Measurements from ENCODE around the gene TXNDC2. TPM values are rescaled to one million over a fixed set of nuclear protein-coding genes. Genes with fewer than 3 reads are reported as not detected.
A peak's percentile ranks its signal among the peaks of the same experiment; 100 is the strongest.
"Not testable (repeated sequence)": the region's sequence is repeated elsewhere in the genome, so short reads cannot be mapped to it uniquely, and the experiment has no call there.

The TXNDC2 gene
- total RNA-seq, 3 donors from 2014 or later (not counting 1 experiment from before 2014, with no cell fraction given): not detected

- Histone ChIP-seq H3K4me3 (ENCODE audit: low read length) (no peak overlapping the region), H3K27me3 (ENCODE audit: control insufficient read depth, insufficient read depth, low read length) (no peaks in the 10 kb centered on the region), H3K4me1 (ENCODE audit: control insufficient read depth, insufficient read depth, low read length) (peaks cover 5% of the 10 kb centered on the region), H3K27ac (ENCODE audit: low read length) (no peak overlapping the region), H3K36me3 (ENCODE audit: control insufficient read depth, insufficient read depth, low read length) (no peaks in the 10 kb centered on the region), H3K9me3 (ENCODE audit: control insufficient read depth, insufficient read depth, low read length) (peaks cover 2% of the 10 kb centered on the region)
- ATAC-seq (no peak), DNase-seq (no peak)
- peaks cover 24 to 47% of the 10 kb centered on the region in 2 donors for H3K27me3 Mint-ChIP-seq (ENCODE audit: low read depth in 2 of 2)
- no peak for TF ChIP-seq CTCF (IDR thresholded peaks at IDR 0.05)
- no peaks in the 10 kb centered on the region for H3K36me3 Mint-ChIP-seq
- H3K27ac Mint-ChIP-seq: no peak overlapping the region
- intact Hi-C loops (cut with micrococcal nuclease): loop anchor here (5.0 to 10.0 kb wide), 6 partner anchors 295 to 1997 kb away; partner anchors contain the start of genes MPPE1, NAPG, NDUFV2 and PPP4R1
- H3K4me3 Mint-ChIP-seq: no peak overlapping the region
- H3K4me1 Mint-ChIP-seq: peaks cover 9 to 10% of the 10 kb centered on the region in 2 donors
- no peaks in the 10 kb centered on the region for H3K9me3 Mint-ChIP-seq
These were observed 24.3 kb downstream of the TXNDC2 start for GRCh38 chr18:9910071-9910470.

GRCh38 chr18:9910661-9911060 lies 24.9 kb downstream of the TXNDC2 start:
- H3K4me3 ChIP-seq (ENCODE audit: low read length): no peak overlapping the region
- TF ChIP-seq CTCF (IDR thresholded peaks at IDR 0.05): no peak
- Mint-ChIP-seq H3K27ac (no peak overlapping the region), H3K4me1 (peaks cover 15 to 16% of the 10 kb centered on the region in 2 donors), H3K27me3 (ENCODE audit: low read depth in 2 of 2) (peaks cover 22 to 44% of the 10 kb centered on the region in 2 donors), H3K9me3 (no peaks in the 10 kb centered on the region), H3K36me3 (no peaks in the 10 kb centered on the region), H3K4me3 (no peak overlapping the region)
- peaks cover 5% of the 10 kb centered on the region for H3K4me1 ChIP-seq (ENCODE audit: control insufficient read depth, insufficient read depth, low read length)
- no peaks in the 10 kb centered on the region for H3K27me3 ChIP-seq (ENCODE audit: control insufficient read depth, insufficient read depth, low read length)
- ATAC-seq: no peak
- intact Hi-C loops (cut with micrococcal nuclease): loop anchor here (5.0 to 10.0 kb wide), 6 partner anchors 296 to 1997 kb away; partner anchors contain the start of genes MPPE1, NAPG, NDUFV2 and PPP4R1
- no CpG with 5 or more reads among the region's 2 CpGs for WGBS (ENCODE audit: insufficient coverage)
- H3K36me3 ChIP-seq (ENCODE audit: control insufficient read depth, insufficient read depth, low read length): no peaks in the 10 kb centered on the region
- peaks cover 2% of the 10 kb centered on the region for H3K9me3 ChIP-seq (ENCODE audit: control insufficient read depth, insufficient read depth, low read length)
- no peak for DNase-seq
- H3K27ac ChIP-seq (ENCODE audit: low read length): no peak overlapping the region

- peaks cover 18 to 40% of the 10 kb centered on the region in 2 donors for H3K27me3 Mint-ChIP-seq (ENCODE audit: low read depth in 2 of 2)
- no peaks in the 10 kb centered on the region for H3K9me3 Mint-ChIP-seq
- WGBS (ENCODE audit: insufficient coverage): 97% methylated on average over 3 of the region's 5 CpGs
- no peak for ATAC-seq
- Histone ChIP-seq H3K4me1 (ENCODE audit: control insufficient read depth, insufficient read depth, low read length) (peaks cover 5% of the 10 kb centered on the region), H3K4me3 (ENCODE audit: low read length) (no peak overlapping the region), H3K36me3 (ENCODE audit: control insufficient read depth, insufficient read depth, low read length) (no peaks in the 10 kb centered on the region), H3K9me3 (ENCODE audit: control insufficient read depth, insufficient read depth, low read length) (peaks cover 2% of the 10 kb centered on the region), H3K27me3 (ENCODE audit: control insufficient read depth, insufficient read depth, low read length) (no peaks in the 10 kb centered on the region), H3K27ac (ENCODE audit: low read length) (no peak overlapping the region)
- H3K36me3 Mint-ChIP-seq: no peaks in the 10 kb centered on the region
- no peak overlapping the region for H3K4me3 Mint-ChIP-seq
- H3K27ac Mint-ChIP-seq: no peak overlapping the region
- peaks cover 21 to 22% of the 10 kb centered on the region in 2 donors for H3K4me1 Mint-ChIP-seq
- intact Hi-C loops (cut with micrococcal nuclease): loop anchor here (5.0 to 10.0 kb wide), 6 partner anchors 296 to 1996 kb away; partner anchors contain the start of genes MPPE1, NAPG, NDUFV2 and PPP4R1
- no peak for DNase-seq
- TF ChIP-seq CTCF (IDR thresholded peaks at IDR 0.05): no peak
These were observed 25.5 kb downstream of the TXNDC2 start for GRCh38 chr18:9911226-9911625.

GRCh38 chr18:9912285-9912684 lies 26.5 kb downstream of the TXNDC2 start:
- not testable (repeated sequence) for H3K4me3 ChIP-seq (ENCODE audit: low read length); H3K9me3 Mint-ChIP-seq; H3K27ac ChIP-seq (ENCODE audit: low read length); H3K4me1 ChIP-seq (ENCODE audit: control insufficient read depth, insufficient read depth, low read length); DNase-seq; ATAC-seq; H3K9me3 ChIP-seq (ENCODE audit: control insufficient read depth, insufficient read depth, low read length); H3K36me3 ChIP-seq (ENCODE audit: control insufficient read depth, insufficient read depth, low read length); H3K36me3 Mint-ChIP-seq; H3K27me3 ChIP-seq (ENCODE audit: control insufficient read depth, insufficient read depth, low read length)
- intact Hi-C loops (cut with micrococcal nuclease): loop anchor here (5.0 to 10.0 kb wide), 6 partner anchors 297 to 1995 kb away; partner anchors contain the start of genes MPPE1, NAPG, NDUFV2 and PPP4R1
- H3K27me3 Mint-ChIP-seq (ENCODE audit: low read depth in 2 of 2): peaks cover 11 to 30% of the 10 kb centered on the region in 2 donors
- 92% methylated on average over 1 of the region's 1 CpG for WGBS (ENCODE audit: insufficient coverage)
- peak overlapping the region; percentile 29 for H3K4me3 Mint-ChIP-seq
- H3K27ac Mint-ChIP-seq: peak overlapping the region in 1 of 2 donors; percentile 86
- H3K4me1 Mint-ChIP-seq: peaks cover 26 to 27% of the 10 kb centered on the region in 2 donors
